GM20000 (cell line): Measurements from ENCODE around the gene FAM228A.

ENCODE experiments used
- DNase-seq: peaks from one replicate; pipeline ENCODE4 v3.0.0; 2012; ENCODE audit warnings: low spot score
- TF ChIP-seq, protein P1 (sequence below): IDR thresholded peaks from 2 replicates; pipeline ENCODE4 v1.5.1; 2012; ENCODE audit warnings: mild to moderate bottlenecking, control low read depth; ENCODE audit errors: extremely low read depth, missing control alignments

Gene FAM228A

DNA sequence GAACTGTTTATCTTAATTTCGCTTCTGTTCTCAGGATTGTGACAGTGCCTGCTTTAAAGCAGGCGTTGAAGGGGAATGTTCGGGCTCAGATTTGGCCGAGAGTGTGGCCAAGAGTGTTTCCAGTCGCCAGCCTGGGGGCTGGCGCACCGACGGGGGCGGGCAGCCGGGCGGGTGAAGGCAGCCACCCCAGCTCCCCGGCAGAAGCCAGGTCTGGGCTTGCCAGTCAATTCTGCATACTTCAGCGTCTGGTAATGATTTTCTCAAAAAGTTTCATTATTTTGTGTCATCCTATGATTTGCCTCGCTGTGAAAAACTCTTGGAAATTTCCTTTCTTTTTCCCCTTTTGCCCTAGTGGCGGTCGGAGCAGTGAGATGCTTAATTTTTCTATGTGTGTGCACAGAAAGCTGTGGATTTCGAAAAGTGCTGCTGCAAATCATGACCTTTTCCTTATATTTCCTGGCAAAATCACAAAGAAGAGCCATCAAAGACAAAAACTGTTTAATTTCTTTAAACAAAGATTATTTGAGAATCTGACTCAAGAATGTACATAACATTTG is 856 bp downstream of the FAM228A start:
- DNase-seq, result no peak
- TF ChIP-seq, protein P1, sequence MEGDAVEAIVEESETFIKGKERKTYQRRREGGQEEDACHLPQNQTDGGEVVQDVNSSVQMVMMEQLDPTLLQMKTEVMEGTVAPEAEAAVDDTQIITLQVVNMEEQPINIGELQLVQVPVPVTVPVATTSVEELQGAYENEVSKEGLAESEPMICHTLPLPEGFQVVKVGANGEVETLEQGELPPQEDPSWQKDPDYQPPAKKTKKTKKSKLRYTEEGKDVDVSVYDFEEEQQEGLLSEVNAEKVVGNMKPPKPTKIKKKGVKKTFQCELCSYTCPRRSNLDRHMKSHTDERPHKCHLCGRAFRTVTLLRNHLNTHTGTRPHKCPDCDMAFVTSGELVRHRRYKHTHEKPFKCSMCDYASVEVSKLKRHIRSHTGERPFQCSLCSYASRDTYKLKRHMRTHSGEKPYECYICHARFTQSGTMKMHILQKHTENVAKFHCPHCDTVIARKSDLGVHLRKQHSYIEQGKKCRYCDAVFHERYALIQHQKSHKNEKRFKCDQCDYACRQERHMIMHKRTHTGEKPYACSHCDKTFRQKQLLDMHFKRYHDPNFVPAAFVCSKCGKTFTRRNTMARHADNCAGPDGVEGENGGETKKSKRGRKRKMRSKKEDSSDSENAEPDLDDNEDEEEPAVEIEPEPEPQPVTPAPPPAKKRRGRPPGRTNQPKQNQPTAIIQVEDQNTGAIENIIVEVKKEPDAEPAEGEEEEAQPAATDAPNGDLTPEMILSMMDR, result no peak

DNA sequence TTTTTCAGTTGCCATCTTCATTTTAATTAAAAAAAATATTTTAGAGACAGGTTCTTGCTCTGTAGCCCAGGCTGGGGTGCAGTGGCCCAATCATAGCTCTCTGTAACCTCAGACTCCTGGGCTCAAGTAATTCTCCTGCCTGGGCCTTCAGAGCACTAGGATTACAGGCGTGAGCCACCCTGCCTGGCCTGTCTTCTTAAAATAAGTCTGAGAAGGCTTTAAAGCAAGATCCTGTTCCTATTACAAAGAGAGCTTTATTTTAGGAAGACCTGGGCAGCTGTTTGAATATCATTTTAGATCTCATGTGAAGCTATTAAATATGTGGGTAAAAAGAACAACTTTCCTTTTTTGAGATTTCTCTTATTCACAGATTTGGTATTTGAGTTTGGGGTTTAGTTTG is 1.5 kb downstream of the FAM228A start:
- TF ChIP-seq, protein P1, result no peak
- no peak for DNase-seq

DNA sequence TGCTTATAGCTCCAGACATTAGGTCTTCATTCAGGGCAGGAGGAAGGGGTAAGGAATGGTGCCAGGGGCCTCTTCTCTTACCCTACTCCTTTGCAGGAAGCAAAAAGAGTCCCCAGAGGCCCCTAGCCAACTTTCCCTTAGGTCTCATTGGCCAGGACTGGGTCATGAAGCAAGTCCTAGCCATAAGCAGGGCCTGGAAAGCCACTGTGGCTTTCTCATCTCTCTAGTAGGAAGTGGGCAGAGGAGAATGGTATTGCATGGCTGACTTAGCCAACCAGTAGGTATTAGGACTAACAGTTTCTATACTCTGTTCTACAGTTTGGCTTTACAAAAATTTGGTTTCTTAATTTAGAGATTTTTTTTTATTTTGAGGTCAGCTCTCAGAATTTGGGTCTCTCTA is 4.8 kb downstream of the FAM228A start:
- TF ChIP-seq, protein P1, result no peak
- DNase-seq, result no peak

DNA sequence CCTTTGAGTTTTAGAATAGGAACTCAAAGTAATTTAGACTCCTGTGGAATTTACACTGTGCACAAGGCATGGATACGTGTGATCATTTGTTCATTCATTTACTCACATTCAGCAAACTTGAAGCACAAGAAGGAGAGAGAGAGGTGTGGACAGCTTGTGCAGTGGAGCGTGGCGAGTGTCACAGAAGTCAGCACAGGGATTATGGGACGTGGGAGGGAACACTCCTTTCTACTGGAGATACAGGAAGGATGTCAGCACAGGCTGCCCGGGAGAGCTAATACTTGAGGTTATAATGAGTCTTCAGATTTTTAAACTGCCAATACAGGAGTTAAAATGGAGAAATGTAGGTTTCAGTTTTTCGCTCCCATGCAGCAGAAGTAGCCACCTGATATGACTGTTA is 7.0 kb downstream of the FAM228A start:
- DNase-seq, result no peak
- TF ChIP-seq, protein P1, result no peak

DNA sequence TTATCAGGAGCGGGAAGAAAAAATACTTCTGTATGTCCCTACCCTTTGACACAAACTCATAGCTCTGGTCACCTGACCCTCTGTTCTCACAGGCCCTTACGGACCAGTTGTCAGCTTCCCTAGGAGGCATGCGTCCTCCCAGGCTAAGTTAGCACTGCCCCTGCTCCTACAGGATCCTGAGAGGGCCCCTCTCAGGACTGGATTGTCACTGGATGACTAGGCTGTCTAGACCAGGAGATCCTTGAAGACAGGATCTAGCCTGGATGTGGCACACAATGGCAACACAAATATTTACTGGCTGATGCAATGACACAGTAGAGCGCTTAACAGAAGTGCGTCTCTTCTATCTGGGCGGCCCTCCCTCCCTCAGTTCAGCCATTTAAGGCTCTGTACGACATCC is 7.7 kb downstream of the FAM228A start:
- DNase-seq, result no peak
- TF ChIP-seq, protein P1, result no peak

DNA sequence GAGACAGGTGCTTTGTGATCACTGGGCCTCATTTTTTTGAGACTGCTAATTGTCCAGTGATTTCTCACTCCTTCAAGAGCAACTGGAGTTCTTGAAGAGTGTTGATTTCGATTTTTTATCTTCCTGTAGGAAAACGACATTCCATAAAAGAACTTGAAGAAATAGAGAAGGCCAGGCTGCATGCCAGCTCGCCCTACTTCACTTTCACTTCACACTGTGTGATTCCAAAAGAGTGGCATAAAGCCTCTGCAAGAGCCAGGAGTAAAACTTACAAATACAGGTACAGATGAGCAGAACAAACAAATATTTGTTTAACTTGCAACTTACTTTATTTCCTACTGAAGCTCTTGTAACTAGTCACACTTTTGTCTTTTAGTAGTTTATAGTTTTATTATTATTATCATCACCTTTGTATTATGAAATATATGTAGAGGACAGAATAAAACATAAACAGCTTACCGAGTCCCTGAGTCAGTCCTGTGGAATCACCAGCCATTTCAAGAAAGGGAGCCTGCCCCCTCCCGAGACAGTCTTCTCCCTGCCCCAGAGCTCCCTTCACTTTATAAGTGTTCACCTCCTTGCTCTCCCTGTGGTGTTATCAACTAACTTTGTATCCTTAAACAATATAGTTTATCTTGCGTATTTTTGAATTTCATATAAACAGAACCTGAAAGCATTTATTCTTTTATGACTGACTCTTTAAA is 8.7 kb downstream of the FAM228A start:
- TF ChIP-seq, protein P1, result no peak
- DNase-seq, result no peak

DNA sequence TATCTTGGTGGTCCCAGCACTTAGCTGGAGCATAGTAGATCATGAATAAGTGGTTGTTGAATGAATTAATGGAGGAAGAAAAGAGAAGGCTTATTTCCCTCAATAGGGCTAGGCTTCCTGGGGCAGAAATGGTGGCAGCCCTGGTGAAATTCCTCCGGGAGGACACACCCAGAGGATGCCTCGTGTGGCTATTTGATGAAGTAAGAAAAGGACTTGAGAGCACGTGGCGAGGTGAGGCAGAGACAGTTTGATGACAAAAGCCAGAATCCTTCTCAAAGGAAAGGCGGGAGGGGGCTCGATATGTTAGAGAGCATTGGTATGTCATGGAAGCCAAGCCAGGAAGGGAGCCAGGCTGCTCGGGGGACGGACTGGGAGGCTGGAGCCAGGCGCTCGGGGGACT is 14.7 kb downstream of the FAM228A start:
- DNase-seq, result no peak
- TF ChIP-seq, protein P1, result no peak
